DMS 273 treated with DMSO at 0.1 percent for 48 hours (cell line): ENCODE measurements around the gene MGMT.

ENCODE experiments used
- DNase-seq: peaks from one replicate; lab custom pipeline; 2025; lab: John Stamatoyannopoulos, UW

Gene MGMT

GRCh38 chr10:129690248-129691070, 223.4 kb downstream of the MGMT start:
- no peak for DNase-seq

DNA sequence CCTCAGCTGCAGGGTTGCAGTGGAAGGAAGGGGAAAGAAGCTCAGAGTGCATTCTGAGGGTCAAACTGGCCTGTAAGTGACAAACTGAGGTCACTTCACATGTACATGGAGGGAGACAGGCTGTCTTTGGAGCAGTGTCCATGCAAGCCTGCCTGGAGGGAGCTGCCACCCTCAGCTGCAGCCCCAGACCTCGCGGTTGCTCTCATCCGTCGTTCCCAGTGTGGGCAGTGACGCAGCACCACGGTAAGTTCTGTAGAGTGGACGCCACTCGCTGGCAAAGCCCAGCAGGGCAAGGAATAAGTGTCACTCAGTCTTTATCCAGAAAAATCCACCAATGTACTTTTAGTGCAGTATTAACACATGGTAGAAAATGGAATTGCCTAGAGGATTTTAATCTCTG, 225.7 kb downstream of the MGMT start:
- DNase-seq: no peak

DNA sequence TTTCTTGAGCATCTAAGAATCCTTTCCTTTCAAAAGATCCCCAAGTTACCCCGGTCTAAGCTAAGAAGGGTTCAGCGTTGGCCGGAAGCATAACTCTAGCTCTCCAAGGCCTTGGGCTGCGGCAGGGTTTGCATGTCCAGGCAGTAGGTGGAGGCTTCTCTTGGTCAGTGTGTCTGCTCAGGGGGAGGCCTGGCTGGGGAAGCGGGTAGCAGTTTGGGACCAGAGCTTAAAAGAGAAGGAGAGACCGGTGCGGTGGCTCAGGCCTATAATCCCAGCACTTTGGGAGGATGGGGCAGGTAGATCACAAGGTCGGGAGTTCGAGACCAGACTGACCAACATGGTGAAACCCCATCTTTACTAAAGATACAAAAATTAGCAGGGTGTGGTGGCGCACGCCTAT, 226.3 kb downstream of the MGMT start:
- no peak for DNase-seq

DNA sequence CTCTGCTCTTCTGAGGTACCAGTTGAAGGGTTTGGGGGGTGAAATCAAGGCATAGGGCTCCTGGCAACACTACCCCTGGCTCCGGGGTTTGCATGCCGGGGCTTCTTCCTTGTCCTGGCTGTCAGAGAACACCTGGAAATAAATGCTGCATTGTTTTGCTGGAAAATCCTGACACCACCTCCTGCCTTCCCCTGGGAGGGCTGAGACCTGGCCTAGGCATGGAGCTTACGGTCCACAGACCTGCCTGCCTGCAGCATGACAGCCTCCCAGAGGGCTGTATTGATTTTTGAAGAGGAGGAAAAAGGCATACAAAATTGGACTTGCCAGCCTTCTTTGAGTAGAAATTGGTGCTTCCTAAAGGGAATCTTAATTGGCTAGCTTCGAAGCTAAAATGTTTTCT, 227.1 kb downstream of the MGMT start:
- DNase-seq: no peak

- no peak for DNase-seq
These were observed 227.7 kb downstream of the MGMT start for GRCh38 chr10:129694691-129695243.

DNA sequence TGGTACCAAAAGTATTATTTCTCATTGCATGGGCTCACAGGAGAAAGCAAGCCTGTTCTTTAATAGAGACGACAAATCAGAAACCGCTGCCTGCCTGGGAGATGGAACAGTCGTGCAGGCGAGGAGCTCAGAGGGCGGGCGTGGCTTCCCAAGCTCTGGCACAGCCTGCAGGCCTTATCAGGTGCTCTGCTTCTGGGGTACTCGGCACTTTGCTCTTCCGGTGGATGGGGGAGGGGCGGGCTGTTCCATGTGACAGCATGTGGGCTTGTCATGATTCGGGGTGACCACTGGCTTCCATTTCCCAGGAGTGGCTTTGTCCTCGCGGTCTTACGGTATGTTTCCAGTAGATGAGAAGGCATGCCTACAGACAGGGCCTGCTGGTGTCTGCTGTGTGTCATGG, 228.6 kb downstream of the MGMT start:
- DNase-seq: no peak

DNA sequence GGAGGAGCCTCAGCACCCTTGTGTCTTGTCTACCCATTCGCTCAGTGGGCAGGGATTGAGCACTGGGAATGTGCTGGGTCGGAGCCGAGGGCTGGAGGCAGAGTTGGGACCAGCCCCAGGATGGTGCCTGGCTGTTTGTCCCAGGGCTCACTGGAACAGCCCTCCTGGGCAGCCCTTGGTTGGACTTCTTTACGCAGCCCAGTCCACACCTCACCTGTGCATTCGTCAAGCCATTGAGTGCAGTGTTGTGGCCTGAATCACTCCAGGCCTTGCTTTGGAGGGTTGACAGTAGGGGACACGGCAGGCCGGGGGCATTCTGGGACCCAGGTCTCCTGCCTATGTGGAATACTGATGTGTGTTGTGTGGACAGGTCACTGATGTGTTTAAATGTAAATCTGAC, 229.6 kb downstream of the MGMT start:
- no peak for DNase-seq

DNA sequence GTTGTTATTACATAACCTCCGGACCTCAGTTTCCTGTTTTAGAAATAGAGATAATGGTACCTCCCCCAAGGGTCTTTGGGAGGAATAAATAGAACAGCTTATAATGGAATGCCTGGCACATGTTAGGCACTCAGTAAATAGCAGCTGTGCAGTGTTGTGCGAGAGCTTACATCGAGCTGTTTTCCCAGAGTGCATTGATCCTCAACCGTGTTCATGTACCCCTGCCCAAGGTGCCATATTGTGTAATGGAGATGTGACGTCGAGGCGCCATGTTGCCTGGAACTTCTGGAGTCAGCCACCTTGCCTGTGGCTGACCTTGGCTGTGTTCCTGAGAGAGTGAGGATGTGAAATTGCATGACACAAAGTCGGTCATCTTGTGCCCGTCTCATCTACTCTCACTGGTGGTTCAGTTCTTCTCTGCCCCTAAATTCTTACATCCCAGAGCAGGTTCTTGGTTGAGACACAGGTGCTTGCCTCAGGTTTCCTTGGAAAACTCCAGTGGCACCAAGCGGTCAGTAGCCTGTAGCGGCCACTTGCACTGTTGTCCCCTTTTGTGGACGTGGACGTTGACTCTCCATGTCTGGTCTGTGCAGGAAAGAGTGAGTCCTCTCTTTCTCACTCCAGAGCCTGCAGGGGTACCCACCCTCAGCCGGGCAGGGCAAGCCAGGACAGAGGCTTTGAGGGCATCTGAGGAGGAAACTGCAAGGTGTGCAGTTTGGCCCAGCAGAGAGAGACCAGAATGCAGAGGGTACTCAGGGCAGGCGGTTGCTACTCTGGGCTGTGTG, 230.6 kb downstream of the MGMT start:
- no peak for DNase-seq

- no peak for DNase-seq
These were observed 232.8 kb downstream of the MGMT start for GRCh38 chr10:129699722-129700340.

DNA sequence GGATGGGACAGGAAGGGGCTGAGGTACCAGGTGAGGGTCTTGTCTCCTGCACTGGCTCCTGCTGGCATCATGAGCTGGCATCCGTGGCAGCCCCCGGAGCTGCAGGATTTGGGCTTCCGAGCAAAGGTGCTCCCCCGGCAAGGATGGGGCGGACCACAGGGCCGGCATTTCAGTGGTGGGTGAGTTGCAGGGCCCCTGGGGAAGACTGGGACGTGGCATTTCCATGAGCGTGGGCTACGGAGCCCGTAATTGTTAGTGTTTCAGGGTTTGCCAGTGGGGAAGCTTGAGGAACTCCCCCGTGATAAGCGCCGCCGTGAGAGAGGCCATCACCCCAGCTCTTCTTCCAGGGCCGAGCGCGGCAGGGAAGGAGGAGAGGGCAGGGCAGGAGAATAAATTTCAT, 235.6 kb downstream of the MGMT start:
- no peak for DNase-seq

GRCh38 chr10:129703287-129704137, 236.5 kb downstream of the MGMT start:
- no peak for DNase-seq

DNA sequence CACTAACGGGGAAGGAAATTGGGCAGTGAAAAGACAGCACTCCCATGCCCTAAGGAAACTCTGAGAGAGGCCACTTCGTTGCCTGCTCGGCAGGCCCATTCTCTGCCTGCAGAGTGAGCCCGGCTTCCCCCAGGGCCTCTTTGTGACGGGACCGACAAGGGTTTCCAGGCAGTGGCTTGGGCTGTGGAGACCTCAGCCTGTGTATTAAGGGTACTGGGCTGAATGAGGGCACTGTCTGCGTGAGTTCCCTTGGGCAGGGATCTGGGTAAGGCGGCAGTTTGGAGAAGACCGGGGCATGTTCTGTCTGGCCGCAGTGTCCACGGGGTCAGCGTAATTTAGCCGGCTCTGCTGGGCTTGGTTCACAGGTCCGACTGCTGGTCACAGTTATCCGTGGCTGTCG, 237.2 kb downstream of the MGMT start:
- DNase-seq: no peak

DNA sequence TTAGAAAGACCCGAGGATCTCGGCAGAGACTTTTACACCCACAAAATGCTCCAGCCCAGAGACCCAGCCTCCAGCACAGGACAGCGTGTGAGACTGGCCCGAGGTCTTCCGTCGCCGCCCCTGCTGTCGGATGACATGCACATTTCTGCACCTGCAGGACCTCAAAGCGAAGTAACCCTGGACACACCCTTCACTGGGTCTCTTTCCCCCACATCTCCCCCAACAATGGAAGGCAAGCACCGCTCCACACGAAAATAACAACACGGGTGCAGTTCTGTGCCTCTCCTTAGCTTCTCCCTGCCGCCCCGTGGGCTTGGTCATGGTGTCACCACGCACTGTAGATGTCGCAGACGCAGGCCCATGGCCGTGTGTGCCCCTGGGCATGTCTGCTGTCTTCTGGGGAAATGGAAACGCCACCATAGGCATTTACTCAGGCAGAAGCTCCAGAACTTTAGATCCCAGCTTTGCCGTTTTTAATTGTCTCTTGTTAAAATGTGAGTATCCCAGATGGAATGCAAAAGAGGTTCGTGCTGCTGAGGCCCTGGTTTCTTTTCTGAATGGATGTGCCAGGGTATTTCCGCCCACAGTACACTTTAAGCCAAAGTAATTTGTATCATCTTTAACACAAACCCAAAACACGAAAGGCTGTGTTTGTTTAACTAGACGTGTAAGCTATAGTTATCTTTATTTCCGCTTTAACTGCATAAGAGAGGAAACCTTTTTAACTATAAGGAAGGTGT, 237.9 kb downstream of the MGMT start:
- no peak for DNase-seq

DNA sequence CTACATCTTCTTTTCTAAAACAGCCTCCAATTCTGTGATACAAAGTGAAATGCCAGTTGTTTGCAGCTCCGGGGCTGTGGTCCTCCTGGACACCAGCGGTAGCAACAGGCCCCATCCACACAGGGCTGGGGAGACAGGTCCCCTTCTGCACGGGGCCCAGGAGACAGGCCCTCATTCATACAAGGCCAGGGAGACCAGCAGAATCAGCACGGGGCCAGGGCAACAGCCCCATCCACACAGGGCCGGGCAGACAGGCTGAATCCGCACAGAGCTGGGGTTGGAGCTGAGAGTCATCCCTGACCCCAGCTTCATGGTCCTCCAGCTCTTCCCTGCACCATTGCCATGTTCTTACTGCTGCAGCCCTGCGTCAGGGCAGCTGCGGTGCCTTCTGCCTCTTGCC, 238.6 kb downstream of the MGMT start:
- DNase-seq: no peak

GRCh38 chr10:129706081-129706480, 239.0 kb downstream of the MGMT start:
- no peak for DNase-seq

DNA sequence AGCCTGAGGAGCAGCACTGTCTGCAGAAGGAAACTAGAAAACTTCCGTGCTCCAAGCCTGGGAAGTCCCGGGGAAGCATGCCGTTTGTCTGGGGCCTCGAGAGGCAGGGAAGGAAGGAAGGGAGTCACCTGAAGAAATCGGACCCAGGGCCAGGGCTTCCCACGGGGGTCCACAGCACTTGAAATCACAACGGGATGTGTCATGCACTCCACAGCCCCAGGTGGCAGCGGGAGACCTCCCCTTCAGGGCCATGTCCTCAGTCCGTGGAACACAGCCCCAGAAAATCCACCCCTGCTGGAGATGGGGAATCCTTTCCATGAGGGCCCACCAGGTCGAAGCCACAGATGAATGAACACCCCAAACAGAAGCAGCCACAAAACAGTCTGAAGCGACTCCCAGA, 239.5 kb downstream of the MGMT start:
- DNase-seq: no peak

GRCh38 chr10:129707406-129708388, 240.7 kb downstream of the MGMT start:
- no peak for DNase-seq

- no peak for DNase-seq
These were observed 242.1 kb downstream of the MGMT start for GRCh38 chr10:129709101-129709500.

GRCh38 chr10:129709627-129710509, 242.8 kb downstream of the MGMT start:
- no peak for DNase-seq
